ENCODE results near the gene SMYD3. TPM values are rescaled to one million over a fixed set of nuclear protein-coding genes. Genes with fewer than 3 reads are reported as not detected.

The SMYD3 gene
- total RNA-seq, 1 donor, result 45.5 TPM

- no peak for TF ChIP-seq CTCF (IDR thresholded peaks at IDR 0.05; ENCODE audit: insufficient read depth, low read length)
- no peak for DNase-seq (ENCODE audit: low read depth)
- no peak overlapping the region for H3K4me3 ChIP-seq (ENCODE audit: low read depth, low read length)
Measured at GRCh38 chr1:246178717-246179311, 328.3 kb downstream of the SMYD3 start.

GRCh38 chr1:246176126-246177024, 330.7 kb downstream of the SMYD3 start:
- H3K4me3 ChIP-seq (ENCODE audit: low read depth, low read length), result no peak overlapping the region
- no peak for DNase-seq (ENCODE audit: low read depth)
- no peak for TF ChIP-seq CTCF (IDR thresholded peaks at IDR 0.05; ENCODE audit: insufficient read depth, low read length)

- DNase-seq (ENCODE audit: low read depth), result no peak
- H3K4me3 ChIP-seq (ENCODE audit: low read depth, low read length), result no peak overlapping the region
- TF ChIP-seq CTCF (IDR thresholded peaks at IDR 0.05; ENCODE audit: insufficient read depth, low read length), result no peak
Measured at GRCh38 chr1:246170574-246171261, 336.4 kb downstream of the SMYD3 start.

GRCh38 chr1:246169486-246169885, 337.6 kb downstream of the SMYD3 start:
- TF ChIP-seq CTCF (IDR thresholded peaks at IDR 0.05; ENCODE audit: insufficient read depth, low read length), result no peak
- no peak overlapping the region for H3K4me3 ChIP-seq (ENCODE audit: low read depth, low read length)
- no peak for DNase-seq (ENCODE audit: low read depth)

GRCh38 chr1:246169019-246169418, 338.1 kb downstream of the SMYD3 start:
- no peak for DNase-seq (ENCODE audit: low read depth)
- H3K4me3 ChIP-seq (ENCODE audit: low read depth, low read length), result no peak overlapping the region
- no peak for TF ChIP-seq CTCF (IDR thresholded peaks at IDR 0.05; ENCODE audit: insufficient read depth, low read length)

- no peak for DNase-seq (ENCODE audit: low read depth)
- no peak overlapping the region for H3K4me3 ChIP-seq (ENCODE audit: low read depth, low read length)
- no peak for TF ChIP-seq CTCF (IDR thresholded peaks at IDR 0.05; ENCODE audit: insufficient read depth, low read length)
Measured at GRCh38 chr1:246166841-246167240, 340.2 kb downstream of the SMYD3 start.

All from fibroblast of the aortic adventitia (primary cell).